NB4 (cell line): ENCODE measurements around the gene UCK2.

Experiments used
- CTCF ChIP-seq: IDR thresholded peaks from one replicate; pipeline ENCODE4 v1.5.1; 2012; ENCODE audit warnings: low read depth, low read length
- MYC ChIP-seq: IDR thresholded peaks from 2 replicates; pipeline ENCODE4 v1.6.1; 2011; ENCODE audit warnings: low read depth, low read length
- POLR2A ChIP-seq: IDR thresholded peaks from 2 replicates; pipeline ENCODE4 v1.6.1; 2011; ENCODE audit warnings: mild to moderate bottlenecking; ENCODE audit not compliant: insufficient read length; ENCODE audit errors: extremely low read depth
- TF ChIP-seq, protein P1 (sequence below): IDR thresholded peaks from 2 replicates; pipeline ENCODE4 v1.6.1; 2011; ENCODE audit warnings: low read depth, low read length

DNA sequence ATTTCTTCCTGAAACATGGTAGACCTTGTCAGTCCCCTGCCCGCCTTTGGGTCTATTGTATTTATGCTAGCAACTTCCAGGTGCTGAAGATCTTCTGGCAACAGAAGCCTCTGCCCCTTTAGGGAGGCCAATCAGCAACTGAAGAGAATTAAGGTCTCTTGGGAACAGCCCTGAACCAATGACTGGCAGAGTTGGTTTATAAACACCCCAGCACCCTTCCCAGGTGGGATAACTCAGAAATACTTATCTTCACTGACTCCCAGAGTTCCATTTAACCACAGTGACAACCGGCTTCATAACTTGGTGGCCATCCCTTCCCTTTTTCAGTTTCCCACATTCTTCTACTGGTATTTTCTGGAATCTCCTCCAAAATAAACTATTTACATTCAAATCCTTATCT lies 31.5 kb upstream of the UCK2 start:
- TF ChIP-seq CTCF (no peak), MYC (no peak), POLR2A (no peak)
- TF ChIP-seq, protein P1, sequence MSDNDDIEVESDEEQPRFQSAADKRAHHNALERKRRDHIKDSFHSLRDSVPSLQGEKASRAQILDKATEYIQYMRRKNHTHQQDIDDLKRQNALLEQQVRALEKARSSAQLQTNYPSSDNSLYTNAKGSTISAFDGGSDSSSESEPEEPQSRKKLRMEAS, result no peak
